HEK293 (cell line): ENCODE measurements around the gene TRIM65.

Experiments
- AEBP2 ChIP-seq: fragments of 450-650 bp; formaldehyde crosslinking; IDR thresholded peaks from 2 replicates; pipeline ENCODE4 v1.5.1; 2016; ENCODE audit warnings: missing biosample characterization, missing genetic modification characterization, borderline replicate concordance
- BCL11B ChIP-seq: fragments of 450-650 bp; formaldehyde crosslinking; IDR thresholded peaks from 2 replicates; pipeline ENCODE4 v1.5.1; 2016; ENCODE audit warnings: low read depth, missing biosample characterization, missing genetic modification characterization
- GLIS1 ChIP-seq: fragments of 450-650 bp; formaldehyde crosslinking; IDR thresholded peaks from 2 replicates; pipeline ENCODE4 v1.5.1; 2016; ENCODE audit warnings: missing biosample characterization, missing genetic modification characterization
- GLIS2 ChIP-seq: fragments of 450-650 bp; formaldehyde crosslinking; IDR thresholded peaks from 2 replicates; pipeline ENCODE4 v1.5.1; 2016; ENCODE audit warnings: missing biosample characterization, missing genetic modification characterization
- HIC1 ChIP-seq: fragments of 450-650 bp; formaldehyde crosslinking; IDR thresholded peaks from 2 replicates; pipeline ENCODE4 v1.5.1; 2016; ENCODE audit warnings: missing biosample characterization, missing genetic modification characterization
- HOXA7 ChIP-seq: sonication (generic); formaldehyde crosslinking; IDR thresholded peaks from 2 replicates; pipeline ENCODE4 v1.8.1; 2022; ENCODE audit warnings: missing genetic modification reagents, borderline replicate concordance
- KLF9 ChIP-seq: fragments of 450-650 bp; formaldehyde crosslinking; IDR thresholded peaks from 2 replicates; pipeline ENCODE4 v1.5.1; 2016; ENCODE audit warnings: missing biosample characterization, missing genetic modification characterization, low read depth
- PRDM1 ChIP-seq: fragments of 450-650 bp; formaldehyde crosslinking; IDR thresholded peaks from 2 replicates; pipeline ENCODE4; 2016; ENCODE audit warnings: missing biosample characterization, missing genetic modification characterization
- REPIN1 ChIP-seq: fragments of 450-650 bp; formaldehyde crosslinking; IDR thresholded peaks from 2 replicates; pipeline ENCODE4 v1.5.1; 2017; ENCODE audit warnings: missing biosample characterization, missing genetic modification characterization, low read depth
- REST ChIP-seq: fragments of 450-650 bp; formaldehyde crosslinking; IDR thresholded peaks from 2 replicates; pipeline ENCODE4 v1.5.1; 2016; ENCODE audit warnings: missing biosample characterization, missing genetic modification characterization
- SALL2 ChIP-seq: fragments of 450-650 bp; formaldehyde crosslinking; IDR thresholded peaks from 2 replicates; pipeline ENCODE4 v1.5.0; 2017; ENCODE audit warnings: missing biosample characterization, mild to moderate bottlenecking, missing genetic modification characterization, borderline replicate concordance
- SP2 ChIP-seq: fragments of 450-650 bp; formaldehyde crosslinking; IDR thresholded peaks from 2 replicates; pipeline ENCODE4 v1.5.1; 2016; ENCODE audit warnings: missing biosample characterization, missing genetic modification characterization
- SP7 ChIP-seq: fragments of 450-650 bp; formaldehyde crosslinking; IDR thresholded peaks from 2 replicates; pipeline ENCODE4 v1.5.1; 2016; ENCODE audit warnings: missing biosample characterization, missing genetic modification characterization
- ZBTB17 ChIP-seq: fragments of 450-650 bp; formaldehyde crosslinking; IDR thresholded peaks from 2 replicates; pipeline ENCODE4 v1.5.1; 2016; ENCODE audit warnings: missing biosample characterization, missing genetic modification characterization
- ZBTB48 ChIP-seq: fragments of 450-650 bp; formaldehyde crosslinking; IDR thresholded peaks from 2 replicates; pipeline ENCODE4 v1.5.1; 2016; ENCODE audit warnings: missing biosample characterization, missing genetic modification characterization
- ZBTB8A ChIP-seq: fragments of 450-650 bp; formaldehyde crosslinking; IDR thresholded peaks from 2 replicates; pipeline ENCODE4 v1.5.1; 2016; ENCODE audit warnings: missing biosample characterization, missing genetic modification characterization
- ZIC2 ChIP-seq: fragments of 450-650 bp; formaldehyde crosslinking; IDR thresholded peaks from 2 replicates; pipeline ENCODE4 v1.5.1; 2016; ENCODE audit warnings: missing biosample characterization, missing genetic modification characterization
- ZNF133 ChIP-seq: fragments of 450-650 bp; formaldehyde crosslinking; IDR thresholded peaks from 2 replicates; pipeline ENCODE4 v1.5.1; 2016; ENCODE audit warnings: missing biosample characterization, missing genetic modification characterization
- ZNF155 ChIP-seq: fragments of 450-650 bp; formaldehyde crosslinking; IDR thresholded peaks from 2 replicates; pipeline ENCODE4 v1.5.1; 2016; ENCODE audit warnings: missing biosample characterization, missing genetic modification characterization
- ZNF184 ChIP-seq: fragments of 450-650 bp; IDR thresholded peaks from 2 replicates; pipeline ENCODE4 v1.5.1; 2018; ENCODE audit warnings: missing biosample characterization, mild to moderate bottlenecking, missing genetic modification characterization
- ZNF24 ChIP-seq: fragments of 450-650 bp; formaldehyde crosslinking; IDR thresholded peaks from 2 replicates; pipeline ENCODE4 v1.5.1; 2016; ENCODE audit warnings: missing biosample characterization, missing genetic modification characterization
- ZNF335 ChIP-seq: fragments of 450-650 bp; formaldehyde crosslinking; conservative IDR thresholded peaks from 2 replicates; pipeline ENCODE4 v1.5.1; 2016; ENCODE audit warnings: missing biosample characterization, missing genetic modification characterization
- ZNF404 ChIP-seq: fragments of 450-650 bp; formaldehyde crosslinking; IDR thresholded peaks from 2 replicates; pipeline ENCODE4 v1.5.1; 2017; ENCODE audit warnings: missing biosample characterization, missing genetic modification characterization
- ZNF423 ChIP-seq: fragments of 450-650 bp; formaldehyde crosslinking; IDR thresholded peaks from 2 replicates; pipeline ENCODE4 v1.5.1; 2016; ENCODE audit warnings: missing biosample characterization, missing genetic modification characterization
- ZNF433 ChIP-seq: fragments of 450-650 bp; formaldehyde crosslinking; IDR thresholded peaks from 2 replicates; pipeline ENCODE4 v1.5.1; 2016; ENCODE audit warnings: missing biosample characterization, missing genetic modification characterization, low read depth
- ZNF501 ChIP-seq: fragments of 450-650 bp; formaldehyde crosslinking; IDR thresholded peaks from 2 replicates; pipeline ENCODE4 v1.5.1; 2016; ENCODE audit warnings: missing biosample characterization, missing genetic modification characterization
- ZNF560 ChIP-seq: fragments of 450-650 bp; formaldehyde crosslinking; IDR thresholded peaks from 2 replicates; pipeline ENCODE4 v1.5.1; 2017; ENCODE audit warnings: missing biosample characterization, missing genetic modification characterization, borderline replicate concordance
- ZNF561 ChIP-seq: fragments of 450-650 bp; IDR thresholded peaks from 2 replicates; pipeline ENCODE4 v1.5.1; 2018; ENCODE audit warnings: missing biosample characterization, missing genetic modification characterization, borderline replicate concordance
- ZNF571 ChIP-seq: fragments of 450-650 bp; formaldehyde crosslinking; IDR thresholded peaks from 2 replicates; pipeline ENCODE4 v1.5.0; 2017; ENCODE audit warnings: missing biosample characterization, missing genetic modification characterization
- ZNF585B ChIP-seq: fragments of 450-650 bp; formaldehyde crosslinking; IDR thresholded peaks from 2 replicates; pipeline ENCODE4 v1.5.1; 2016; ENCODE audit warnings: missing biosample characterization, missing genetic modification characterization
- ZNF670 ChIP-seq: fragments of 450-650 bp; formaldehyde crosslinking; IDR thresholded peaks from 2 replicates; pipeline ENCODE4 v1.5.1; 2016; ENCODE audit warnings: missing biosample characterization, missing genetic modification characterization, low read depth
- ZNF76 ChIP-seq: fragments of 450-650 bp; formaldehyde crosslinking; IDR thresholded peaks from 2 replicates; pipeline ENCODE4; 2016; ENCODE audit warnings: low read depth, missing biosample characterization, missing genetic modification characterization, borderline replicate concordance
- ZSCAN5A ChIP-seq: fragments of 450-650 bp; formaldehyde crosslinking; IDR thresholded peaks from 2 replicates; pipeline ENCODE4 v1.5.1; 2016; ENCODE audit warnings: missing biosample characterization, missing genetic modification characterization
- ZXDB ChIP-seq: fragments of 450-650 bp; formaldehyde crosslinking; IDR thresholded peaks from 2 replicates; pipeline ENCODE4 v1.5.1; 2016; ENCODE audit warnings: missing biosample characterization, missing genetic modification characterization

Gene TRIM65

GRCh38 chr17:75878174-75878998 lies 18.4 kb downstream of the TRIM65 start, which contains the start of gene TRIM47 (continued):
- TF ChIP-seq ZNF423 = peak; percentile 62; the same call in 1 of the 2 replicates
- TF ChIP-seq ZNF433 (tag by site-specific recombination) = no peak
- TF ChIP-seq REPIN1 (tag by site-specific recombination) = no peak
- TF ChIP-seq GLIS2 = peak; percentile 73; the same call in 1 of the 2 replicates
- TF ChIP-seq ZNF24 (tag by site-specific recombination) = no peak
- no peak for TF ChIP-seq BCL11B (tag by site-specific recombination)
- TF ChIP-seq ZNF184 (tag by site-specific recombination) = no peak
- TF ChIP-seq GLIS1 = peak; percentile 93
- no peak for TF ChIP-seq REST (tag by site-specific recombination)
- TF ChIP-seq KLF9 = no peak
- TF ChIP-seq HIC1 (tag by site-specific recombination) = no peak
- no peak for TF ChIP-seq ZNF133 (tag by site-specific recombination)
- TF ChIP-seq ZNF501 (tag by site-specific recombination) = no peak
- no peak for TF ChIP-seq ZNF76 (tag by site-specific recombination)
- TF ChIP-seq ZSCAN5A (tag by site-specific recombination) = peak; percentile 81; the same call in 1 of the 2 replicates
- peak; percentile 41; the same call in 1 of the 2 replicates for TF ChIP-seq ZNF561
- TF ChIP-seq ZXDB (tag by site-specific recombination) = no peak
- TF ChIP-seq ZNF571 (tag by site-specific recombination) = no peak
- no peak for TF ChIP-seq AEBP2 (tag by site-specific recombination)
- TF ChIP-seq PRDM1 = no peak
- no peak for TF ChIP-seq ZNF585B (tag by site-specific recombination)
- no peak for TF ChIP-seq SALL2 (tag by site-specific recombination)
- TF ChIP-seq SP7 = peak; percentile 77
- TF ChIP-seq ZBTB8A (tag by site-specific recombination) = peak; percentile 85
- no peak for TF ChIP-seq ZNF670 (tag by site-specific recombination)
- peak; percentile 58 for TF ChIP-seq SP2
- TF ChIP-seq ZBTB48 = peak; percentile 74
- TF ChIP-seq ZIC2 (tag by site-specific recombination) = no peak
- TF ChIP-seq HOXA7 (CRISPR knock-in tag) = no peak
- no peak for TF ChIP-seq ZNF404 (tag by site-specific recombination)
- peak; percentile 72 for TF ChIP-seq ZBTB17 (tag by site-specific recombination)
- no peak for TF ChIP-seq ZNF560
- peak; percentile 67 for TF ChIP-seq ZNF335 (tag by site-specific recombination)
- no peak for TF ChIP-seq ZNF155 (tag by site-specific recombination)
